ENCODE data around the gene OMP. TPM values are rescaled to one million over a fixed set of nuclear protein-coding genes. Genes with fewer than 3 reads are reported as not detected.

OMP gene
- total RNA-seq, 1 donor from 2014 or later, result 1.0 TPM

DNA sequence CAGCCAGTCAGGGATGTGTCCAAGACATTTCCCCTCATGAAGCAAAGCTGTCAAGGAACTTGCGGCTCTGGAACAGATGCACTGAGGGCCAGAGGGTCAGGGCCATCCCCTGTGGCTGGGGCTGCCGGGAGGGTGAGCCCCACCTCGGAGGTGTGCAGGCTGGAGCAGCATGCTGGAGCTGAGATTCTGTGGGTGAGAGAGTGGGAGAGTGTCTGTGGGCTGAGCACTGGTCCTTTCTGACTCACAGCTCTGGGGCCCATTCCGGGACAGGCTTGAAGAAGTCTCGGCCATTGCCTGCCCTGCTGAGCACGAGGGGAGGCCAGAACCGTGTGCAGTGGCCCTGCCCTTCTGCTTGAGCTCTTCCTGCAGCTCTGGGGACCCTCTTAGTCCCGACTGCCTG, 2.1 kb downstream of the OMP start:
- DNase-seq, result no peak

DNA sequence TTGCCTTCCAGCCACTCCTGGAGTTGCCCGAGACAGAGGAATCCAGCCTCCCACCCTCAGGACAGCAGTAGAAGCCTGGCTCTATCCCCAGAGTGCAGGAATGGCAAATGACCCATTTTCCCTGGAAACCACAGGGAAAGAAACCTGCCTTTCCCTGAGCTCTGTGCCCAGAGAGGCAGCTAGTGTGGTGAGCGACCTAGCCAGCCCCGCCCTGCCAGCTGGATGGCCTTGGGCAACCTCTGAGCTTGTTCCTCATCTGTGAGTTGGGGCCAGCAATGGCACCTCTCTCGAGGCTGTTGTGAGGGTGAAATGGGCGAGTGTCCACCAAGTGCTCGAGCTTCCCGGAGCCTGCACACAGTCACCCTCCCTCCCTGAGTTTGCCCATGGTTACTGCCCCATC, 3.7 kb downstream of the OMP start:
- DNase-seq, result no peak

DNA sequence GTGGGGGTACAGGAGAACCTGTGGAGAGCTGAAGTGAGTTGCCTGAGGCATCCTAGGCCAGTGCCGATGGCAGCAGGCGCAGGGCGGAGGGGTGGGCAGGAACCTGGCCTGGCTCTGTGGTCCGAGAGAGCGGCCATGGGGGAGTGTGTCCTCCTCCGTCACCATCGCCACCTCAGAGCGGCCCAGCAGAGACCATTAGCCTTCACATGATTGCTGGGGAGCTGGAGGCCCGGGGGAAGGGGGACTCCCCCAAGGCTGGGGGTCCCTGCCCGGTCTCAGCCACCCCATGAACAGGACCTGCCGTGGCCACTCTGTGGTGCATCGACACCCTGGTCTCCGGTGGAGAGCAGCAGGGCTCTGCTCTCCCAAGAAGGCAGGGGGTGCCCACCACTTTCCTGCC, 4.1 kb downstream of the OMP start:
- no peak for DNase-seq

DNA sequence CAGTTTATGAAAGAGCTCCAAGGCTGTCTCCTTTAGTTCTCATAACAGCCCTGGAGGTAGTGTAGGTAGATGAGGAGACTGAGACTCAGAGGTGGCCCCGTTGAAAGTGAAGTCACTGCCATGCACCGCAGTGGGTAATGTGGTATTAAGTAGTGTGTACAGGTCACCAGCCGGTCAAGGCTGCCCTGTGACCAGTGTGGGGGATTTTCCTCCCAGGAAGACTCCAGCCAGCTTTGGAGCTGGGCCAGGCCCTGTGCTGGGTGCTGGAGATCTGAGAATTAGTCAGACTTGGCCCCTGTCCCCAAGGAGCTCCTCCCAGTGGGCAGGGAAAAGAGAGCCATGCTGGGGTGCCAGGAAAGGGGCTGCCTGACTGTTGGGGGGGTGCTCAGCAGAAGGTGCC, 5.3 kb downstream of the OMP start:
- no peak for DNase-seq

DNA sequence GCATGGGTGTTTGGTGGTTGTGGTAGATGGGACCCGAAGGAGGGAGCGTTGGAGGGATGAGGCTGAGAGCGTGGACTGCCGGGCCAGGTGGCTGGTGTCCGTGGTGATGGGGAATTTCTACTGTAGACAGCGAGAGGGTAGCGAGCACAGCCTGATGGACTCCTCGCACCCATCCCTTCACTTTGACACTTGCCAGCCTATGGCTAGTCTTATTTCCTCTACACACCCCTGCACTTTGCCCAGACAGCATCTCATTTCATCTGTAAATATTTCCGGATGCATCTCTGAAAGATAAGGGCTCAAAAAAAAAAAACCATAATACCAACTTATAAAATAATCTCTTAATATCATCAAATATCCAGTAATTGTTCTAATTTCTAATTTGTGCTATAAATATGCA, 5.8 kb downstream of the OMP start:
- no peak for DNase-seq

DNA sequence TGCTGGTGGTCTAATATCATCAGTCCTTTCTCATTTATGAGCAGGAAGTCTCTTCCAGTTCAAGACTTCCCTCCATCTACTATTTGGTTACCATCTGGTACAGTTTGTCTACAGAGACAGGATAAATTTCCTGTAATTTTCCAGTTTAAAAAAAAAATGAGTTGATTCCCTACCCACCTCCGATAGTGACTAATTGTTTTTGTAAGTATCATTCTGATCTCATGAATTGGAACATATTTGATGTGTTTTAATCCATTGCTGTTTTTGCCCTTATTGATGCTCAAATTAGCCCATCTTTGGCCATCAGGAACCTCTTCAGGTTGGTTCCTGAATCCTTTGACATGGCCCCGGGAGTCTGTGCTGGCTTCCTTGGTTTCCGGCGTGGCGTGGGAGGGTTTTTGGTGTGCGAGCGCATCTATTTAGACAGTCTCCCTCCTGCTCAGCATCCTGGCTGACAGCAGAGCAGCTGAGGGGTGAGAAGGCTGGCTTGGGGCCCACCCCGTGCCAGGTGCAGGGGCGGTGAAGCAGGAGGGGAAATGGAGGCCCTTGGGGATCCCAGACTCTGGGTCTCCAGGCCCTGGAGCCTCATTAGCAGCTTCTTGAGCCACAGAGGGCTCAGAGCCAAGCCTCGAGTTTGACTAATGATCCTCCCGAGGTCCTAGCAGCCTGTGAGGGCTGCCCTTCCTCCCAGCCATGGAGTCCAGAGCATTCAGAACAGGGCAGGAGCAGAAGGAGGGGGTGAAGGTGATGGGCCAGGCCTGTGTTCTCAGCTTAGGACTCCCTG, 6.8 kb downstream of the OMP start:
- no peak for DNase-seq

DNA sequence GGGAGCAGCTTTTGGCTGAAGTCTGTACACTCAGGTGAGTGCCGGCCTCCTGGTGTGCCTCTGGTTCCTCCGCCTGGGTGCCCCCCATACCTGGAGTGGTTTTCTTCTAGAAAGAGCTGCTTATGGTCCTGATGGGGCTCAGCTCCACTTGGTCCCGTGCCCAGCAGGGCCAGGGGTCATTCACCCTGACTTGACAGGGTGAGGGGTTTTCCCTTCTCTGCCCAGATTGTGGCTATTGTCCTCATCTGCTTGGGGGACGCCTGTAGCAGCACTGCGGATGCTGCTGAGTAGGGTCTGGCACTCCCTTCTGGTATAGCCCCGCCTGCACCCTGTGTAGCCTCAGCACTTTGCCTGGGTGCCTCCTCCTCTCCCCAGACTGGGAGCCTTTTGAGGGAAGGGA, 8.2 kb downstream of the OMP start:
- no peak for DNase-seq

DNA sequence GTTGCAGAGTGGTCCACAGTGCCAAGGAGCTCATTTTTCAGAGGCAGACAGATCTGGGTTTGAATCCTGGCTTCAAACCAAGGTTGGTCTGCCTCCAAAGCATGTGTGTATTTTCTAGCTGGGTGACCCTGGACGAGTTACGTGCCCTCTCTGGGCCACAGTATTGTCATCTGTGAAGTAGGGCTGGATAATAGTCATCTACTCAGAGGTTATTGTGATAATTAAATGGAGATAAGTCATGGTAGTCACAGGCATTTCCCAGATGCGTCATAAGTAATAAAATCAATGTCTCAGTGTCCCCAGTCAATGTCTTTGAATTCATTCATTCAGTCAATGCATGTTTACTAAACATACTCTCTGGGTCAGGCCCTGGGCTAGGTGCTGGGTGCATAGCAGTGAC, 8.6 kb downstream of the OMP start:
- DNase-seq, result no peak

DNA sequence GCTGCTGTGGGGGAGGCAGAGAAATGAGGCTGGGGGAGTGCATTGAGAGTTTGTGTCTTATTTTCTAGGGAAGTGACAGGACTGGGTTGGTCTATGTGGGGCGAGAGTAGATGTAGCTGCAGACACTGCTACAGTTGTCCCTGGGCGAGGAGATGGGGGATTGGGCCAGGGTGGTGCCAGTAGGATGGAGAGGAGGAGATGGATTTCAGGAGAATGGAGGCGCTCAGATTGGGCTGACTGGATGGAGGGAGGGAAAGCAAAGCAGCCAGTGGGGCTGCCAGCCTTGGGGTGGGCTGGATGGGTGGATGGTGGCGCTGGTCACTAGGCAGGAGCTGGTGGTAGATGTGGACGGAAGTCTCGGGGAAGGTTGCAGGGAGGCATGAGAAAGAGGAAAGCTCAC, 9.3 kb downstream of the OMP start:
- no peak for DNase-seq

DNA sequence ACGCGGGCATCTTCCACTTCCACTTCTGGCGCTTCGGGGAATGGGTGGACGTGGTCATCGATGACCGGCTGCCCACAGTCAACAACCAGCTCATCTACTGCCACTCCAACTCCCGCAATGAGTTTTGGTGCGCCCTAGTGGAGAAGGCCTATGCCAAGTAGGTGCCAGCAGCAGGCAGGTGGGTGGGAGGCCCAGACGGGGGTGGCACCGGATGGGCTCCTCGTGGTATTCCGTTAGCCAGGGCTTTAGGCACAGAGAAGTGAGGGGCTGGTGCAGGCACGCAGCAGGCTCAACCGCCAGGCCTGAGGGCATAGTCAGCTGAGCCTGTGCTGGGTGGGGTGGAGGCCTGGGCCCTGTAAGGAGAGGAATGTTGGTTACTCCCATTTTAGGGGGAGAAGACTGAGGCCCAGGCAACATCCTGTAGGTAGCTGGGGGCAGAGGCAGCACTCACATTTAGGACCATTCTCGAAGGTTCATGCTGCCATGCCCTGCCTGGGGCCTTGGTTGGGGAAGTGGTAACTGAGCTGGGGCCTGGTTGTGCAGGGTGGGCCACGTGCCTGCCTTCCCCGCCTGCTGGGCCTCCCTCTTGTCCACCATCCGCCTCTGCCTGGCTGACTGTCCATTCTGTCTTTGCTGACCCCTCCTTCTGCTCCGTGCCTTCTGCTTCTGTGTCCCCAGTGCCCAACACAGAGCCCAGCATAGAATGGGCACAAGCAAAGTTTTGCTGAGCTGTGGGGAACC, 10.2 kb downstream of the OMP start:
- DNase-seq, result no peak

DNA sequence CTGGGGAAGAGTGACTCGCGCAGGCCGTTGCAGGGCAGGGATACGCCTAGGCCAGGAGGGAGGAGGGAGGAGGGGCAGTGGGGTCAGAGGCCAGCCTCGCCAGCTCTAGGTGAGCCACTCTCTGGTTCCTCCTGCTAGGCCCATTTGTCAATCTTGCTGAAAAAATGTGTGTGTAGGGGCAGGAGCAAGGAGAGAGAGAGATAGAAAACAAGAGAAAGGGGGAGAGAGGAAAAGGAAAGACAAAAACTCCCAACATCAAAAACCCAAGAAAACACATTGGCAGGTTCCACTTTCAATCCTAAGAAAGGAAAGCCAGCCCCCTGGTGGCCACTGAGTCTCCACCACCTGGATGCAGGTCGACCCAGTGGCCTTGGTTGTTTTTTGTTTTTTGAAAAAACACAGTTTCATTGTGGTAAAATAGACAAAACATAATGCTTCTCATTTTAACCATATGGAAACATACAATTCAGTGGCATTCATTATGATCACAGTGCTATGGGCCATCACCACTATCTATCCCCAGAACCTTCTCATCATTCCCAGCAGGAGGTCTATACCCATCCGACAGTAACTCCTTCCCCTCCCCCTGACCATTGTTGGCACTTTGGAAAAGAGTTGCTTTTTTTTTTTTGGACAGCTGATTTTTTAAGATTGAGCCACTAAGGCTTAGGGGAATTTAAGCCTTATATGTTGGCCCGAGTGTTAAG, 10.9 kb downstream of the OMP start:
- DNase-seq, result peak; percentile 61

DNA sequence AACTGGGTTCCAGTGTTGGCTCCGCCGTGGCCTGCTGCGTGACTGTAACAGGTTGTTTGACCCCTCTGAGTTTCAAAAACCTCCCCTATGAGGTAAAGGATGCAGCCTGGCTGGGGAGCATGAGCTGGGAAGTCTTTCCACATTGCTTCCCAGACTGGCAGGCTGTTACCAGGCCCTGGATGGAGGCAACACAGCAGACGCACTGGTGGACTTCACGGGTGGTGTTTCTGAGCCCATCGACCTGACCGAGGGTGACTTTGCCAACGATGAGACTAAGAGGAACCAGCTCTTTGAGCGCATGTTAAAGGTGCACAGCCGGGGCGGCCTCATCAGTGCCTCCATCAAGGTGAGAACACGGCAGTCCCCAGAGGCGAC, 11.4 kb downstream of the OMP start:
- no peak for DNase-seq

DNA sequence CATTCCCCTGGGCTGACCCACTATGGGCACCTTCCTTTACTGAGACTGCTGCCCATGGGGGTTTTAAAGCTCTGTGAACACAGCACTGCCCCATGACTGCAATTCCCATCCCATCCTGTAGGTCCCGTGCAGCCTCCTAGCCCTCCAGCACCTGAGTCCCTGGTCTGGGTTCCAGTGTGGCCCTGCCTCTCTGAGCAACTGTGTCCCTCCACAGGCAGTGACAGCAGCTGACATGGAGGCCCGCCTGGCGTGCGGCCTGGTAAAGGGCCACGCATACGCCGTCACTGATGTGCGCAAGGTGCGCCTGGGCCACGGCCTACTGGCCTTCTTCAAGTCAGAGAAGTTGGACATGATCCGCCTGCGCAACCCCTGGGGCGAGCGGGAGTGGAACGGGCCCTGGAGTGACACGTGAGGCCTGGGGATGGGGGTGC, 12.6 kb downstream of the OMP start:
- DNase-seq, result no peak

DNA sequence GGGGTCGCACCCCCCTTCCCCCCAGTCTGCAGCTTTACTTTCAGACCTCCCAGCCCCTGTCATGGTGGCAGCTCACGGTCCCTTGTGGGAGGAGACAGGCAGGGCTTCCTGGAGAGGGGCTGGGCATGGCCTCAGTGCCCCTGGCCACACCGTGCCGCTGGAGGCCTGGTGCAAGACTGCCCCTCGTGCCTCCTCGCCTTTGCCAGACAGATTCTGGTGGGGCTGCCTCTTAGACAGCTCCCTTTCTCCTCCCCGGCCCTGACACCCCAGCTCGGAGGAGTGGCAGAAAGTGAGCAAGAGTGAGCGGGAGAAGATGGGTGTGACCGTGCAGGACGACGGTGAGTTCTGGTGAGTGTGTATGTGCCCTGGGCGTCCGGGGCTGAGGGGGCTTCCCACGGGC, 13.3 kb downstream of the OMP start:
- no peak for DNase-seq

DNA sequence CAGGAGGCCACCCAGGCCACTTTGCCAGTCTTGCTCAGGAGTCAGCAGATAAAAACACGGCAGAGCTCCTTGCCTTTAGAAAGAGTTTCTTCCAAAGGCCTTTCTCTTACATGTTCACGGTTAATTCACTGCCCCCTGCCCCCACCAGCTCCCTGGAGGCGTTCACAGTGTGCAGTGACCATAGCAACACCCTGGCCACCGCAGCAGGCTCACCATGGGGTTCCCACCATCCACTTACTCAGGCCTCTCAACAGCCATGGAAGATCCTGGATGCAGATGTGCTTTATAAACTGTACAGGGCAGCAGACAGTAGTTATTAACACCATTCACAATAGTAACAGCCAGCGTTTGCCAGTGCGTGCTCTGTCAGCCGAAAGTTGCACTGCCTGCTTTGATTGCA, 14.9 kb downstream of the OMP start:
- no peak for DNase-seq

DNA sequence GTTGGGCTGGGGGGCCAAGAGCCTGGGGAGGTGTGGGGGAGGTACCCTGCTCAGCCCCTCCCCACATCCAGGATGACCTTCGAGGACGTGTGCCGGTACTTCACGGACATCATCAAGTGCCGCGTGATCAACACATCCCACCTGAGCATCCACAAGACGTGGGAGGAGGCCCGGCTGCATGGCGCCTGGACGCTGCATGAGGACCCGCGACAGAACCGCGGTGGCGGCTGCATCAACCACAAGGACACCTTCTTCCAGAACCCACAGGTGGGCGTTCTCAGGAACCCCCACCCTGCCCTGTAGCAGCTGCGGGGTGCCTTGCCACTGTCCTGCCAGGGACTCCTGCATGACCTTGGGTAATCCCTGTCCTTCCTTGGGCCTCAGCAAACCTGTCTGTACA, 15.4 kb downstream of the OMP start:
- DNase-seq, result no peak

DNA sequence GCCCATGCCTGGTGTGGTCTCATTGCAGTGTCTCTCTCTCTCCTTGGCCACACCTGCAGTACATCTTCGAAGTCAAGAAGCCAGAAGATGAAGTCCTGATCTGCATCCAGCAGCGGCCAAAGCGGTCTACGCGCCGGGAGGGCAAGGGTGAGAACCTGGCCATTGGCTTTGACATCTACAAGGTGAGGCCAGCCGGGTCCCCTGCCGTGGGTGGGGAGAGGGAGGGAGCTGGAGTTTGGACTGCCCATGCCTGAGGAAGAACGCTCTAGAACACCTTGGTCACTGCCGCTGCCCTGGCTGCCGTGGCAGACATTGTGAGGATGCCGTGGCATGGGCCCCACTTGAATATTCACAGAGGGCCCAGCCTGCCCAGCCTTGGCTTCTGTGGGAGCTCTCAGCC, 16.3 kb downstream of the OMP start:
- DNase-seq, result no peak

DNA sequence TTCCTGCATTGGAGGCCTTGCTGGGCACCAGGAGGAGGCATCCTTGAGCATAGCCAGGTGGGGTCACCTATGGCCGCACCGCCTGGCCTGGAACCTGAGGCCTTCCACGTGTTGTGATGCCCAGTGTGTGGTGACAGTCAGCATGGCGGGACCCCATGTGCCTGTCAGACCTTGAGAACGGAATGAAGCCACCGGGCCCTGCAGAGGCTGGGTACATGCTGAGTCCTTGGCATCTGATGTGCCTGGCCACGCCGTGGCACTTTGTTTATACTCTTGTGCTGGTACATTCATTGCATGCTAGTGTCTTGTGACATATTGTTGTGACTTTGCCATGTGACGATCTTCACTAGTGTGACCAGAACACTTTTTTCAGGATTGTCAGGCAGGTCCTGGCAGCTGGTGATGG, 16.9 kb downstream of the OMP start:
- no peak for DNase-seq

DNA sequence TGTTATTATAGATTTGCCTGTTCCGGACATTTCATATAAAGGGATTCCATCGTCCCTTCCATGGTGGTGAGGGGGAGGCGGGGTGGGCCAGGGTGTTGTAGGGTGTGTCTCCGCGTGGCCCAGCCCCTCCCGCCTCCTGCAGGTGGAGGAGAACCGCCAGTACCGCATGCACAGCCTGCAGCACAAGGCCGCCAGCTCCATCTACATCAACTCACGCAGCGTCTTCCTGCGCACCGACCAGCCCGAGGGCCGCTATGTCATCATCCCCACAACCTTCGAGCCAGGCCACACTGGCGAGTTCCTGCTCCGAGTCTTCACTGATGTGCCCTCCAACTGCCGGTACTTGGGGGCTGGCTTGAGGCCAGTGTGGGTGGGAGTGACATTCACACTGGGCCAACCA, 17.9 kb downstream of the OMP start:
- no peak for DNase-seq

DNA sequence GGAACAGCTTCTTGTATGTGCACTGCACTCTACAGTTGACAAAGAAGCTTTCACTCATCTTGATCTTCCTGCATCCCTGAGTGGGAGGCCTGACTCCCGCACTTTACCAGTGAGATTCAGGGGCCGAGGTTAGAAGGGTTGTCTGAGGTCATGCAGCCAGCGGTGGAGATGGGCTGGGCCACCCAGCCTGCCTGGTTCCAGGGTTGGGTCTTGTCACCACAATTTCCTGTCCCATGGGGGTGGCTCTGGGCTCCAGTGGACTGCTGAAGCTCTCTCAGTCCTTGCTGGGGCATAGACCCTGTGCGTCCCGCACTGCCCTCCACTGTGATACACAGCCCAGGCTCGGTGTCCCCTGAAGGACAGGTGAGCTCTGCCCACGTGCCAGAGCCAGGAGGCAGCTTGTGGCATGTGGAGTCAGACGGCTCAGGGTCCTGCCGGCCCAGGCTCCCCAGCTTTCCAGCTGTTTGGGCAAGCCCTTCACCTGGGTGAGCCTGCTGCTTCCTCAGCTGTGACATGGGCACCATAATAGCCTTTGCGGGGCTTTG, 18.5 kb downstream of the OMP start:
- no peak for DNase-seq

DNA sequence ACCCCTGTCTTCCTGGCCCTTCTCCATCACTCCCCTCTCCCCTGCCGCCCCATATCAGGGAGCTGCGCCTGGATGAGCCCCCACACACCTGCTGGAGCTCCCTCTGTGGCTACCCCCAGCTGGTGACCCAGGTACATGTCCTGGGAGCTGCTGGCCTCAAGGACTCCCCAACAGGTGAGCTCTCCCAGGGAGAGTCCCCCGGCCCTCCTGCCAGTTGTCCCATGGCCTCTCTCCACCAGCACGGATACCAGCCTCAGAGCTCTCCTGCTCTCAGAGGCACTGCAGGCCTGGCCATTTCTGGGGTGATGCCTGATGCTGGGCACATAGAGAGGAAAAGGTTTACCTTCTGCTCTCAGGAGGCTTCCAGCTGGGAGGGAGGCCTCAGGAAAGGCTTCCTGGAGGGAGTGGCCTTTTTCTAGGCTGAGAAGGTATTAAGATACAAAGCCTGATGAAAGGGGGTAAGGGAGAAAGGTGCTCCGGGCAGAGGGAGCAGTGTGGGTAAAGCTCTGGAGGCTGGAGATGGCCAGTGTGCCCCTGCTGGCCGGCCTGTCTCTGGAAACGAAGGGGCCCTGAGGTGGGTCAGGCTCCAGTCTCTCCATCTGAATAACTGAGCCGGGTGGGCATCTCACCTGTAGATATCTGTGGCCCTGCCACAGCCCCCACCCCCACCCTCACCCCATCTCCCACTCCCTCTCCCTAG, 19.4 kb downstream of the OMP start:
- no peak for DNase-seq

DNA sequence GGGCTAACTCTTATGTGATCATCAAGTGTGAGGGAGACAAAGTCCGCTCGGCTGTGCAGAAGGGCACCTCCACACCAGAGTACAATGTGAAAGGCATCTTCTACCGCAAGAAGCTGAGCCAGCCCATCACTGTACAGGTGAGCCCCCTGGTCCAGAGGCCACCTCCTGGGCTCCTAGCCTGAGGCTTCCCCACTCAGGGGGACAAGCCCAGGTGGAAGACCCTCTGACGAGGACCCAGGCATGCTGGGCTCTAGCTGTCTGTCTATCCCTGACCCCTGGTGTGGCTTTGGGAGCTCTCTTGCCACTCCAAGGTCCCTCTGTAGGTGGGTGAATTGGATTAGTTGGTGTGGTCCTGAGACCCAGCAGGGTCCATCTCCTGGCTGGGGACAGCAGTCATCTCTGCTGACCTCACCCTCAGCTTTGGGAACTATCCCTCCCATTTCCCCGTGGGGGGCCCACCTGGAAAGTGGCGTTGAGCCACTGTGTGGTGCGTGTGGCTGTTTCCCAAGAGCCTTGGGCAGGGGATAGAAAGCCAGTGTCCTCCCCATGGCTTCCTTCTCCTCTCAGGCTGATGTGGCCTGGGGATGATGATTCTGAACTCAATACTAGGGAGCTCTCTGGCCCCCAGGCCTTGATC, 20.1 kb downstream of the OMP start:
- DNase-seq, result no peak
